Mucosa of stomach (tissue), 1 donor: ENCODE results near the gene RGMB.

ENCODE experiments used
- H3K27me3 ChIP-seq: one replicate; pipeline ENCODE4 v1.7.0; 2013; ENCODE audit warnings: mild to moderate bottlenecking, low read length; ENCODE audit not compliant: control insufficient read depth, insufficient read depth
- H3K36me3 ChIP-seq: one replicate; pipeline ENCODE4 v1.7.0; 2013; ENCODE audit warnings: low read length; ENCODE audit not compliant: control insufficient read depth, insufficient read depth
- H3K4me1 ChIP-seq: one replicate; pipeline ENCODE4 v1.7.0; 2013; ENCODE audit warnings: mild to moderate bottlenecking, low read length; ENCODE audit not compliant: control insufficient read depth, insufficient read depth
- H3K4me3 ChIP-seq: one replicate; pipeline ENCODE4 v1.7.0; 2013; ENCODE audit warnings: low read length
- H3K9ac ChIP-seq: one replicate; pipeline ENCODE4 v1.7.0; 2013; ENCODE audit warnings: mild to moderate bottlenecking, low read length, moderate library complexity
- H3K9me3 ChIP-seq: one replicate; pipeline ENCODE4 v1.7.0; 2013; ENCODE audit warnings: mild to moderate bottlenecking, low read length, moderate library complexity; ENCODE audit not compliant: control insufficient read depth
- donor health status: Pancreatic carcinoma.

Gene RGMB

DNA sequence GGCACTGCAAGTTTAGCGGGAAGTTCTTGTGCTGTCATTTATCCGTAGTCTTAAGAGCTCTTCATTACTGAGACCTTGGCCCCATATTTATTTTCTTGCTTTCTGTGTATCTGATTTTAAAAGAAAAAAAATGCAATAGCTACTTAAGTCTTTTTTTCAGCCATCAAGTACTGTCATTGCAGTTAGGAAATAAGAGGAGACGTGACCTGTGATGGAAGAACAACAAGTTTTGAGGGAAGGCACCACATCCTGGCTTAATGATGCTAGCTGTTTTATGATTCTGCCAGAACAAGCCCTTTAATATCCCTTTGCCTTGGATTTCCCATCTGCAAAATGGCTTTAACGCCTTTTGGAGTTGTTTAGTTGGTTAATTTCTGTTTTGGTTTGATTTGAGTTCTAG, 3.8 kb downstream of the RGMB start:
- Histone ChIP-seq H3K4me1 (peaks cover 32% of the 10 kb centered on the region), H3K9ac (no peak overlapping the region)

DNA sequence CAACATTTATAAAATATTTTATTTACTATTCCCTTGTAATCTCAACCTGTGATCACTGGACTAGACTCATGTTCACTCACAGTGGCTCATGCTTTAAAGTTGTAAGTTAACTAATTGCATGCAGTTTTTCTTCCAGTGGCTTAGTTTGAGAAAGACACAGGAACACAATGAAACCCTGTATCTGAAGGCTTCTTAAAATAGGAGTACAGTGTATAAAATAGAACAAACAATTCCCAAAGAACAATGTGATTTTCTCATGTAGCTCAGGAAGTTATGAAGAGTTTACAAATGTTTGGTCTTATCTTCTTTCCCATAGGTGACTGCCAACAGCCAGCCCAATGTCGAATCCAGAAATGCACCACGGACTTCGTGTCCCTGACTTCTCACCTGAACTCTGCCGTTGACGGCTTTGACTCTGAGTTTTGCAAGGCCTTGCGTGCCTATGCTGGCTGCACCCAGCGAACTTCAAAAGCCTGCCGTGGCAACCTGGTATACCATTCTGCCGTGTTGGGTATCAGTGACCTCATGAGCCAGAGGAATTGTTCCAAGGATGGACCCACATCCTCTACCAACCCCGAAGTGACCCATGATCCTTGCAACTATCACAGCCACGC, 5.9 kb downstream of the RGMB start:
- Histone ChIP-seq H3K9ac (no peak overlapping the region), H3K4me1 (peaks cover 31% of the 10 kb centered on the region), H3K27me3 (no peaks in the 10 kb centered on the region), H3K4me3 (no peak overlapping the region), H3K36me3 (no peaks in the 10 kb centered on the region), H3K9me3 (no peaks in the 10 kb centered on the region)

More for the DNA sequence above, 3.8 kb downstream of the RGMB start:
- H3K27me3 ChIP-seq = no peaks in the 10 kb centered on the region
- H3K9me3 ChIP-seq = no peaks in the 10 kb centered on the region
- no peaks in the 10 kb centered on the region for H3K36me3 ChIP-seq
- no peak overlapping the region for H3K4me3 ChIP-seq

DNA sequence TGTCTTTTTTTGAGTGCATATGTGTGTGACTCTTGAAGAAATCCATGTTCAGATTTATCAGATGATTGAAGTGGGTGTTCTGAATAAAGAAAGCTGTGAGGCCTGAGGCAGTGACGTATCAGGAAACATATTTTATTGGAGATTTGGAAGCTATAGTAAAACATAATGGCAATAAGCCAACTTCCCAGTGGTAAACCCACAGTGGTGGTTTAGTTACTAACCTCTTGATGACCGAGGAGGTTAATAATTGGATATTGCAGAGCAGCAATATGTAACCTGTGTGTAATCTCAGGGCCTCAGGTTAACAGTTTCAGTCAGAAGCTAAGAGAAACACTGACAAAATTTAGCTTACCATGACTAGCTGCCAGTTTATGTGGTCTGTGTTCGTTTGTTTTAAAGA, 6.9 kb downstream of the RGMB start:
- Histone ChIP-seq H3K36me3 (no peaks in the 10 kb centered on the region), H3K4me3 (no peak overlapping the region), H3K4me1 (peaks cover 39% of the 10 kb centered on the region)

DNA sequence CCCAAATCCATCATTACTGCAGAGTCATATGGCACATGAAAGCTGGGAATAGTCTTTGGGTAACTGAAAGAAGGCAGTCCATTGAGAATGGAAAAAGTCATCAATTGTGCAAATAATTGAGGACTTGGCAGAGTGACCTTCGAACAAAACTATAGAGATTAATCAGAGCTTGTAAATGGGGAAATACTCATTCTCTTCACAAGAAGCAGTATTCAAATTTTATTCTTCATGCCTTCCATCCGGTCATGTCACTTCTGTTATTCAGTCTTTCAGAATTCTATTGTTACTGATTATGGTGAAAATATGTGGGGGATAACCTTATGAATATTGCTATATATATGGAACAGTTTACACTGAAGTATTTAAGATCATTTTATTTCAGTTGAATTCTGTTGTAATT, 8.1 kb downstream of the RGMB start:
- Histone ChIP-seq H3K4me1 (peaks cover 48% of the 10 kb centered on the region), H3K4me3 (no peak overlapping the region), H3K9me3 (no peaks in the 10 kb centered on the region), H3K36me3 (no peaks in the 10 kb centered on the region), H3K9ac (no peak overlapping the region), H3K27me3 (no peaks in the 10 kb centered on the region)

More for the DNA sequence above, 6.9 kb downstream of the RGMB start:
- Histone ChIP-seq H3K27me3 (no peaks in the 10 kb centered on the region), H3K9ac (no peak overlapping the region), H3K9me3 (no peaks in the 10 kb centered on the region)

GRCh38 chr5:98781964-98782363, 8.5 kb downstream of the RGMB start:
- Histone ChIP-seq H3K4me1 (peaks cover 53% of the 10 kb centered on the region), H3K36me3 (no peaks in the 10 kb centered on the region), H3K9me3 (no peaks in the 10 kb centered on the region), H3K4me3 (no peak overlapping the region), H3K9ac (no peak overlapping the region), H3K27me3 (no peaks in the 10 kb centered on the region)

DNA sequence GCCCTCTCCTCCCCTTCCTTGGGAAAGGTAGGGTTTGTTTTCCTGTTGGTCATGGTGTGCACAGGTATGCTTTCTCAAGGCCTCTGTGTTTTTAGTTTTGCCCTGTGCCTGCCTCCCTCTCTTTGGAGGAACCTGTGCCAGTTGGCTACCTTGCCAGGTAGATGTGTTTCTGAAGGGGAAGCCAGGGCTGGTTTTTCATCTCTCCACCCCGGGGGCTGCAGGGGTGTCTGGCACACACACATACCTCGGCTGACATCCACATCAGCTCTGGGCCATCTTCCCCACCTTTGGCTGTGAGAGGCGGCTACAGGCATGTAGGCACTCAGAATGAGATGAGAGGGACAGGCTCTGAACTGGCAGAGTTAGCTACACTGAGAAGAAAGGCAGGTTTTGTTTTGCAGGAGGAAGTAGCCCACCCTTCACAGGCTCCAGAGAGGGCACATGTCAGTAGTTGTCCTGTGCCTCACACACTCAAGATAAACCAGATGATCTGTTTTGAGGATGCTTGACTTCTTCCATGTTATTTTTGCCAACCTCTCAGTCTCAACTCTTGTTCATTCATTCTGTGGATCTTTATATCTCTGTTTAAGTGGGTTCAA, 9.7 kb downstream of the RGMB start:
- no peaks in the 10 kb centered on the region for H3K9me3 ChIP-seq
- no peak overlapping the region for H3K4me3 ChIP-seq
- no peaks in the 10 kb centered on the region for H3K36me3 ChIP-seq
- peaks cover 65% of the 10 kb centered on the region for H3K4me1 ChIP-seq
- H3K27me3 ChIP-seq = no peaks in the 10 kb centered on the region
- H3K9ac ChIP-seq = no peak overlapping the region

DNA sequence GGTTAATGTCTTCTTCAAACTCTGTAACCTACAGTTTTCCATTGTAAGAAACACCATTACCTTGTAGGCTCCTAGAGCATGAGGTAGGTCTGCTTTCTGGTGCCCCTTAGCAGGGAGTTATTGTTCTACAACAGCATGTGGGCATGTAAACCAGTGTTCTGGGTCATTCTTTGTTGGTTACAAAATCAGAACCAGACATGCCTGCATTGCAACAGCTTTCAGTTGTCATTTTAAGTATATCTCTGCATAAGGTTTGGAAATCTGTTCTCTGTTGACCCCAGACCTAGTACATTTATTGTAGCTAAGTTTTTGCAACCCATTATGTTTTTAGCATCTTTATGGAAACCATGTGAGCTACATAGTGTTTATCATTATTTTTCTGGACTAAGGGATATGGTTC, 10.9 kb downstream of the RGMB start:
- Histone ChIP-seq H3K9me3 (no peaks in the 10 kb centered on the region), H3K27me3 (no peaks in the 10 kb centered on the region), H3K36me3 (no peaks in the 10 kb centered on the region), H3K4me1 (peaks cover 57% of the 10 kb centered on the region), H3K9ac (no peak overlapping the region), H3K4me3 (no peak overlapping the region)

- H3K4me3 ChIP-seq = no peak overlapping the region
- H3K9me3 ChIP-seq = no peaks in the 10 kb centered on the region
- peaks cover 49% of the 10 kb centered on the region for H3K4me1 ChIP-seq
- H3K9ac ChIP-seq = no peak overlapping the region
- no peaks in the 10 kb centered on the region for H3K27me3 ChIP-seq
- no peaks in the 10 kb centered on the region for H3K36me3 ChIP-seq
Observed at GRCh38 chr5:98785244-98785643, 11.8 kb downstream of the RGMB start.

DNA sequence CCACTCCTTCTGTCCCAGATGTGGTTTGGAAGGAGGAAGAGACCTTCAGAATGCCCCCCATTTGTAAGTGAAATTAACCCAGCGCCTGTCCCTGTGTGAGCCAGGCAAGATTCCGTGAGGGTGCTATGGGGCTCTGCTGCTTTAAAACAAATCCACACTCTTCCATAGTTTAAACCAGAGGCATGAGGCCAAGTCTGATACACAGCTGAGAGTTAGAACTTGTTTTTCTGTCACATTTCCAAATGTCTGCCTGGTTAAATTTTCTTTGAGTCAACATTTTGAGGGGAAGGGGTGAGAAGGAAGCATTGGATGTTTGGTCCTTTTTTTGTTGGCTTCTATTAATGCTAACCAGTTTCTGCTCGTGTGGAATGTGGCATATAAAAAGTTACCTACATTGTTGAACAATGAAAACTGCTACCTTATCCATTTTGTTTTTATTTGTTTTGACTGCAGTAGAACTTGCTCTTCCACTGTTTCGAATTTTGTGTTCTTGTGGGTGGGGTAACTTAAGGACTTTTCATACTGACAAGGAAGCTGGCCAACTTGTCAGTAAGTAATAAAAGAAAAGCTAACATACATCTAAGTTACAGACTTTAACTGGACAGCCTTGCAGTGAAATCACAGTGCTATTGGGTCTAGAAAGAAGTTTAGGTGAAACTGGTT, 12.9 kb downstream of the RGMB start:
- no peak overlapping the region for H3K4me3 ChIP-seq
- peak overlapping the region; percentile 24 for H3K9ac ChIP-seq
- no peaks in the 10 kb centered on the region for H3K36me3 ChIP-seq
- peaks cover 45% of the 10 kb centered on the region for H3K4me1 ChIP-seq
- no peaks in the 10 kb centered on the region for H3K27me3 ChIP-seq
- no peaks in the 10 kb centered on the region for H3K9me3 ChIP-seq

DNA sequence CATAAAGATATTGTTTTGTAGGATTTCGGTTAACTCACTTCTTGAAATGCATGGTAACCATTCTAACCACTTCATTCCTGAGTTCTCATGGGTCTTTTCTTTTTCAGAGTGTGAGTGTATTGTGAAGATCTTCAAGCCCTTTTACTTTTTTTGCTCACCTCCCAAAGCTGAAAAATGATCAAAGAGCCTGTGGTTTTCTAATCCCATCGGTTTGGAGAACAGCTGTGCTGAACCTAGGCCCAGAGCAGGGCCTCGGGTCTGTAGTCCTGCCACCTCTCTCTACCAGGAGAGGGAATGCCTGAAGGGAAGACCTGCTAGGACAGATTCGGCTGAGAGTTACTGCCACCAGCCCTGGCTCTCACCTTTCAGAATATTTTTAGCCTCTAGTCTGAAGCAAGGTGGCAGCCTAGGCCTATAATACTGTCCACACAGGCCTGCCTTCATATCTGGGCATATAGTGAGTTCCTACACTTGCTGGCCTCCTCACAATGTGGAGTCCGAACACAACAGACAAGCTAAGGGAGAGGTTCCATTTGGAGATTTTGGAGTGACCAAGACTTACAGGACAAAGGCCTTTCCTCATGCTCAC, 13.8 kb downstream of the RGMB start:
- Histone ChIP-seq H3K9ac (peak overlapping the region; percentile 32), H3K27me3 (no peaks in the 10 kb centered on the region), H3K4me3 (no peak overlapping the region), H3K4me1 (peaks cover 39% of the 10 kb centered on the region), H3K36me3 (no peaks in the 10 kb centered on the region), H3K9me3 (no peaks in the 10 kb centered on the region)

DNA sequence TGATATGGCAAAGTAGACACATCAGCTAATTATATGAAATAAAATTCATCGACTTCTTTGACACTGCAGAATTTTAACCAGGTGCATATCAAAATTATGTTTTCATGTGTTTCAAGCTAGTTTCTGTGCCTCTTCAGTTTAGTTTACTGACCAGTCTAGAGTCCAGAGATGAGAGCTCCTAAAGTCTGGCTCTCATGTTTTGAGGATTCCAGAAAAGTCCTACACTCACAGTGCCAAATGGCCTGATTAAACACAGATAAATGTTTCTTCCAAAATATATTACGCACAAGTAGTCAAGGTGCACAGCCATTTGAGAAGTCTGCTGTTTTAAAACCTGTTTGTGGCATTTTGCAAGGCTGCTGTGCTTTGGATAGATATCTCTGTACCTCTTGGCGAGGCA, 15.6 kb downstream of the RGMB start:
- no peak overlapping the region for H3K4me3 ChIP-seq
- H3K4me1 ChIP-seq = peaks cover 34% of the 10 kb centered on the region
- no peaks in the 10 kb centered on the region for H3K36me3 ChIP-seq
- H3K27me3 ChIP-seq = no peaks in the 10 kb centered on the region
- no peak overlapping the region for H3K9ac ChIP-seq
- H3K9me3 ChIP-seq = no peaks in the 10 kb centered on the region

GRCh38 chr5:98791001-98791519, 17.6 kb downstream of the RGMB start:
- peaks cover 22% of the 10 kb centered on the region for H3K4me1 ChIP-seq
- no peak overlapping the region for H3K9ac ChIP-seq
- no peaks in the 10 kb centered on the region for H3K36me3 ChIP-seq
- H3K27me3 ChIP-seq = no peaks in the 10 kb centered on the region
- H3K9me3 ChIP-seq = no peaks in the 10 kb centered on the region
- no peak overlapping the region for H3K4me3 ChIP-seq
